Endodermal cell (in vitro differentiated cells): ENCODE data around the gene DGKG. TPM values are rescaled to one million over a fixed set of nuclear protein-coding genes. Genes with fewer than 3 reads are reported as not detected.

Source experiments
- DNase-seq: peaks from one replicate; pipeline ENCODE4 v3.0.0-alpha.2; 2017
- H3K27ac ChIP-seq: 2 replicates; pipeline ENCODE4 v1.5.1; 2013; ENCODE audit warnings: mild to moderate bottlenecking, low read depth, low read length, moderate library complexity
- H3K27me3 ChIP-seq: 2 replicates; pipeline ENCODE4 v1.6.1; 2013; ENCODE audit warnings: mild to moderate bottlenecking, low read length, moderate library complexity; ENCODE audit not compliant: insufficient read depth, control insufficient read depth, poor library complexity, severe bottlenecking
- H3K36me3 ChIP-seq: 2 replicates; pipeline ENCODE4 v1.7.0; 2013; ENCODE audit warnings: mild to moderate bottlenecking, low read length, moderate library complexity; ENCODE audit not compliant: control insufficient read depth, insufficient read depth
- H3K4me1 ChIP-seq: one replicate; pipeline ENCODE4 v1.7.0; 2013; ENCODE audit warnings: low read length; ENCODE audit not compliant: control insufficient read depth, insufficient read depth
- H3K4me3 ChIP-seq: 2 replicates; pipeline ENCODE4 v1.5.1; 2013; ENCODE audit warnings: mild to moderate bottlenecking, low read length, moderate library complexity
- H3K9ac ChIP-seq: 2 replicates; pipeline ENCODE4 v1.6.1; 2013; ENCODE audit warnings: mild to moderate bottlenecking, low read length, moderate library complexity; ENCODE audit not compliant: poor library complexity, severe bottlenecking; ENCODE audit errors: extremely low read depth
- H3K9me3 ChIP-seq: 2 replicates; pipeline ENCODE4 v1.6.1; 2013; ENCODE audit warnings: mild to moderate bottlenecking, low read length, moderate library complexity; ENCODE audit not compliant: control insufficient read depth
- H3K27ac Mint-ChIP-seq: 2 replicates; pipeline ENCODE4 v1.8.0; 2020; ENCODE audit warnings: mixed read lengths
- H3K27me3 Mint-ChIP-seq: 2 replicates; pipeline ENCODE4 v1.8.0; 2021; ENCODE audit warnings: mild to moderate bottlenecking, mixed read lengths; ENCODE audit not compliant: insufficient read depth
- H3K36me3 Mint-ChIP-seq: 2 replicates; pipeline ENCODE4 v1.8.0; 2020; ENCODE audit warnings: low read depth, mixed read lengths
- H3K4me1 Mint-ChIP-seq: 2 replicates; pipeline ENCODE4 v1.8.0; 2020; ENCODE audit warnings: mixed read lengths
- H3K4me3 Mint-ChIP-seq: 2 replicates; pipeline ENCODE4 v1.8.0; 2020; ENCODE audit warnings: mild to moderate bottlenecking, moderate library complexity, mixed read lengths
- H3K9me3 Mint-ChIP-seq: 2 replicates; pipeline ENCODE4 v1.8.0; 2020; ENCODE audit warnings: mild to moderate bottlenecking, mixed read lengths
- CTCF ChIP-seq: fragments of 200-600 bp; sonication (generic); conservative IDR thresholded peaks from 2 replicates; pipeline ENCODE4 v1.5.0; 2021; ENCODE audit warnings: antibody characterized with exemption, mild to moderate bottlenecking
- whole genome bisulfite sequencing, 2 experiments: methylation state at CpG; one replicate each; pipeline versions ENCODE4 v1.1.5 to v1.1.7; 2013; ENCODE audit warnings: missing lambda C conversion rate in 2 of 2, mixed read lengths in 1 of 2; ENCODE audit not compliant: insufficient coverage in 1 of 2, insufficient read length in 1 of 2; 5-methylcytosine and 5-hydroxymethylcytosine counted together
- total RNA-seq, 2 donors: library from RNA; stranded (reverse); fragmentation: NEBNext Ultra II Directional in 1 of 2; extraction: Animal tissue kit (Norgen Biotek cat#: 25700) in 1 of 2; gene quantifications; 2 replicates in 1 of 2; 3 replicates in 1 of 2; pipeline ENCODE4 v1.2.1, GENCODE V29; 2021

DGKG gene
- total RNA-seq, 2 donors from 2014 or later: 0.86 to 1.8 TPM

- H3K27ac Mint-ChIP-seq: no peak overlapping the region
- no peaks in the 10 kb centered on the region for H3K9me3 Mint-ChIP-seq
These were observed 63.2 kb downstream of the DGKG start for GRCh38 chr3:186298876-186299275.

GRCh38 chr3:186290796-186291195, 71.2 kb downstream of the DGKG start:
- Mint-ChIP-seq H3K4me1 (no peaks in the 10 kb centered on the region), H3K27me3 (no peaks in the 10 kb centered on the region), H3K4me3 (no peak overlapping the region), H3K27ac (no peak overlapping the region), H3K9me3 (no peaks in the 10 kb centered on the region), H3K36me3 (no peaks in the 10 kb centered on the region)
- Histone ChIP-seq H3K4me1 (no peaks in the 10 kb centered on the region), H3K27me3 (no peaks in the 10 kb centered on the region), H3K36me3 (no peaks in the 10 kb centered on the region), H3K4me3 (no peak overlapping the region), H3K27ac (no peak overlapping the region), H3K9me3 (no peaks in the 10 kb centered on the region), H3K9ac (no peak overlapping the region)
- TF ChIP-seq CTCF: no peak
- 100% methylated on average over 2 of the region's 2 CpGs; no CpG with 5 or more reads in 1 of the 2 experiments for WGBS, 2 experiments
- no peak for DNase-seq

More at GRCh38 chr3:186298876-186299275, 63.2 kb downstream of the DGKG start:
- Histone ChIP-seq H3K27ac (no peak overlapping the region), H3K27me3 (no peaks in the 10 kb centered on the region), H3K9me3 (no peaks in the 10 kb centered on the region), H3K9ac (no peak overlapping the region), H3K36me3 (no peaks in the 10 kb centered on the region), H3K4me1 (peaks cover 6% of the 10 kb centered on the region), H3K4me3 (no peak overlapping the region)
- peaks cover 2% of the 10 kb centered on the region for H3K4me1 Mint-ChIP-seq
- no peak overlapping the region for H3K4me3 Mint-ChIP-seq
- no peak for DNase-seq
- no peak for TF ChIP-seq CTCF
- H3K36me3 Mint-ChIP-seq: no peaks in the 10 kb centered on the region
- 81 to 100% methylated on average over 1 to 2 of the region's 2 CpGs for WGBS, 2 experiments
- H3K27me3 Mint-ChIP-seq: peaks cover 9% of the 10 kb centered on the region

GRCh38 chr3:186287711-186288110, 74.3 kb downstream of the DGKG start:
- TF ChIP-seq CTCF: no peak
- H3K4me3 ChIP-seq: no peak overlapping the region
- DNase-seq: no peak
- H3K4me1 Mint-ChIP-seq: no peaks in the 10 kb centered on the region
- H3K27me3 ChIP-seq: no peaks in the 10 kb centered on the region
- H3K36me3 ChIP-seq: no peaks in the 10 kb centered on the region
- no peak overlapping the region for H3K9ac ChIP-seq
- H3K4me3 Mint-ChIP-seq: no peak overlapping the region
- no peak overlapping the region for H3K27ac ChIP-seq
- no peaks in the 10 kb centered on the region for H3K9me3 ChIP-seq
- H3K36me3 Mint-ChIP-seq: no peaks in the 10 kb centered on the region
- H3K27me3 Mint-ChIP-seq: no peaks in the 10 kb centered on the region
- H3K4me1 ChIP-seq: no peaks in the 10 kb centered on the region
- H3K27ac Mint-ChIP-seq: no peak overlapping the region
- no peaks in the 10 kb centered on the region for H3K9me3 Mint-ChIP-seq
